K562 (cell line): ENCODE measurements around the gene HPN. TPM values are rescaled to one million over a fixed set of nuclear protein-coding genes. Genes with fewer than 3 reads are reported as not detected.

Experiments used
- ADNP ChIP-seq: fragments of 200-800 bp; sonication (Bioruptor generic); IDR thresholded peaks from 2 replicates; pipeline ENCODE4 v1.6.1; 2016; ENCODE audit warnings: missing genetic modification characterization, missing compliant biosample characterization
- CBX3 ChIP-seq, 2 experiments: IDR thresholded peaks; 1 replicate in 1 of 2; 2 replicates in 1 of 2; pipeline ENCODE4 v1.6.1; 2012; ENCODE audit warnings: inconsistent platforms in 2 of 2, low read length in 2 of 2, borderline replicate concordance in 1 of 2, control low read depth in 1 of 2
- ESRRA ChIP-seq: fragments of 450-650 bp; IDR thresholded peaks from 2 replicates; pipeline ENCODE4 v1.6.1; 2014; ENCODE audit warnings: low read depth, mild to moderate bottlenecking, moderate library complexity, borderline replicate concordance
- HDGF ChIP-seq: fragments of 450-650 bp; IDR thresholded peaks from 2 replicates; pipeline ENCODE4 v1.6.1; 2016
- ILF3 ChIP-seq: fragments of 450-650 bp; IDR thresholded peaks from 2 replicates; pipeline ENCODE4 v1.6.1; 2018; ENCODE audit warnings: antibody characterized with exemption, mild to moderate bottlenecking, moderate library complexity, borderline replicate concordance
- KDM4B ChIP-seq, 2 experiments: fragments of 450-650 bp in 1 of 2; sonication (generic) in 1 of 2; IDR thresholded peaks; 2 replicates each; pipeline ENCODE4 v1.6.1; 2016 to 2017; ENCODE audit warnings: borderline replicate concordance in 2 of 2, antibody characterized with exemption in 1 of 2, low read depth in 1 of 2, mild to moderate bottlenecking in 1 of 2
- LARP7 ChIP-seq: fragments of 450-650 bp; IDR thresholded peaks from 2 replicates; pipeline ENCODE4 v1.6.1; 2016
- POLR3G ChIP-seq: IDR thresholded peaks from 2 replicates; pipeline ENCODE4 v1.6.1; 2011; ENCODE audit not compliant: insufficient read length, insufficient replicate concordance; ENCODE audit errors: extremely low read depth
- POU5F1 ChIP-seq: fragments of 150-350 bp; IDR thresholded peaks from 2 replicates; pipeline ENCODE4 v1.6.1; 2014; ENCODE audit warnings: borderline replicate concordance, low read length, low read depth, mild to moderate bottlenecking; ENCODE audit not compliant: partially characterized antibody
- PRPF4 ChIP-seq: fragments of 200-400 bp; formaldehyde crosslinking; IDR thresholded peaks from one replicate; pipeline ENCODE4 v1.6.1; 2017; ENCODE audit warnings: low read length, low read depth, mild to moderate bottlenecking; ENCODE audit not compliant: insufficient read depth, poor library complexity, severe bottlenecking
- PTRF ChIP-seq: fragments of 450-650 bp; IDR thresholded peaks from 2 replicates; pipeline ENCODE4 v1.6.1; 2016; ENCODE audit warnings: mild to moderate bottlenecking, missing genetic modification characterization, missing compliant biosample characterization
- TCF7 ChIP-seq: sonication (generic); IDR thresholded peaks from 2 replicates; pipeline ENCODE4 v1.6.1; 2016; ENCODE audit warnings: antibody characterized with exemption, borderline replicate concordance
- TEAD4 ChIP-seq, 2 experiments: sonication (generic) in 1 of 2; formaldehyde crosslinking in 1 of 2; IDR thresholded peaks; 2 replicates each; pipeline versions ENCODE4 v1.6.1 to v1.8.0; 2012 to 2022; ENCODE audit warnings: borderline replicate concordance in 1 of 2, inconsistent platforms in 1 of 2, low read length in 1 of 2, mild to moderate bottlenecking in 1 of 2, missing genetic modification reagents in 1 of 2
- ZBTB7A ChIP-seq: IDR thresholded peaks from 2 replicates; pipeline ENCODE4 v1.6.1; 2011; ENCODE audit warnings: low read depth, mild to moderate bottlenecking, low read length, moderate library complexity, borderline replicate concordance; ENCODE audit not compliant: control insufficient read depth
- ZNF133 ChIP-seq: fragments of 250-450 bp; sonication (Bioruptor Pico); IDR thresholded peaks from 2 replicates; pipeline ENCODE4 v1.4.0; 2020; ENCODE audit warnings: mild to moderate bottlenecking
- polyA plus RNA-seq, 8 experiments: library from polyadenylated mRNA; depleted of rRNA in 4 of 8; stranded (reverse) in 5 of 8; unstranded in 3 of 8; fragments of >200 nt; fragmentation: Nextera tagmentation in 2 of 8; fragmentation: Illumina TruSeq in 1 of 8; extraction: Ambion mirVana in 2 of 8; extraction: Trizol in 1 of 8; gene quantifications; 2 replicates each; pipeline versions ENCODE4 v1.2.1 to v1.2.3, GENCODE V29; 2011 to 2014; ENCODE audit warnings: inconsistent platforms in 1 of 8, missing spikeins in 1 of 8
- total RNA-seq, 7 experiments: library from RNA; depleted of rRNA in 6 of 7; stranded (reverse); fragments of >200 nt in 6 of 7; fragmentation: Illumina TruSeq in 2 of 7; extraction: Trizol in 2 of 7; gene quantifications; 2 replicates each; pipeline versions ENCODE4 v1.2.1 to v1.2.3, GENCODE V29; 2011 to 2021; ENCODE audit warnings: low replicate concordance in 1 of 7
- TF ChIP-seq, protein P1 (sequence below): fragments of 450-650 bp; IDR thresholded peaks from 2 replicates; pipeline ENCODE4 v1.6.1; 2017; ENCODE audit warnings: antibody characterized with exemption
- TF ChIP-seq, protein P2 (sequence below), 2 experiments: fragments of 250-450 bp in 1 of 2; fragments of 450-650 bp in 1 of 2; sonication (Bioruptor Pico) in 1 of 2; IDR thresholded peaks; 2 replicates each; pipeline versions ENCODE4 v1.6.1 to v1.8.0; 2016 to 2021; ENCODE audit warnings: mild to moderate bottlenecking in 2 of 2, moderate library complexity in 2 of 2, missing compliant biosample characterization in 1 of 2, missing genetic modification characterization in 1 of 2
- TF ChIP-seq, protein P3 (sequence below): fragments of 250-450 bp; sonication (Bioruptor Pico); IDR thresholded peaks from 2 replicates; pipeline ENCODE4 v1.8.0; 2022; ENCODE audit warnings: moderate library complexity, mild to moderate bottlenecking, inconsistent platforms
- TF ChIP-seq, protein P4 (sequence below): sonication (generic); formaldehyde crosslinking; IDR thresholded peaks from 2 replicates; pipeline ENCODE4 v1.8.0; 2022; ENCODE audit warnings: missing genetic modification reagents, mild to moderate bottlenecking, moderate library complexity, borderline replicate concordance
- TF ChIP-seq, protein P5 (sequence below): fragments of 250-450 bp; sonication (Bioruptor Pico); IDR thresholded peaks from 2 replicates; pipeline ENCODE4 v1.4.0; 2020

HPN gene
- total and polyA plus RNA-seq, 9 of the 15 experiments (the other 6 are each of a cell fraction or from before 2014, with no cell fraction given) = 0.10 to 0.20 TPM; not detected in 7

DNA sequence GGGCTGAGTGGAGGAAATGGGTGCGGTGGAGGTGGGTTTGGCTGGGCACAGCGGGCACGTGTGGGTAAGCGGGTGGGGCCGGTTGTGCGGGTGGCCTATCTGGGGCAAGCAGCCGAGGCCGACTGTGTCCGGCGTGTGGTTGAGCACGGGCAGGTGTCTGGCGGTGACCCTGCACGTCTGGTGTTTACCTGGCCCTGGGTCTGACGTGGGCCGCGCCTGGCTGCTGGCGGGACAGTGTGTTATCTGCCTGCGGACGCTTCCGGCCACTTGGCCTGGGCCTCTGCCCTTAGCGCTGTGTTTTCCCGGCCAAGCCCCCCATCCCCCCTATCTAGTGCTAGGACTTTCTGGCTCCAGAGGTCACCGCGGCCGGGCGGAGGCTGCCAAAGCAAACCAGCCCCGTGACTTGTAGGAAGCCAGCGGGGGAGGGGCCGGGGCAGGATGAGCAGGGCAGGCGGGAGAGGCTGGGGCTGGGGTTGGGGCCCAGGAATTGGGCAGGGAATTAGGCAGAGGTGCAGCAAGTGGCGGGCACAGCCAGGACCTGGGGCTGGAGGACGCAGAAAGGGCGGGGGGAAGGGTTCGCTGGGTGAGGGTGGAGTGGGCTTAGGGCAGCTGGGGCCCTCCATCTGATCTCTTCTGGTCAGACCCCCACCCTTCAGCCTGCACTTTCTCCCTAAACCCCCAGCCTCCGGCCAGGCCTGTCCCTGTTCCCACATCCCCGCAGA, 534 bp upstream of the HPN start (continued):
- TF ChIP-seq, protein P1, sequence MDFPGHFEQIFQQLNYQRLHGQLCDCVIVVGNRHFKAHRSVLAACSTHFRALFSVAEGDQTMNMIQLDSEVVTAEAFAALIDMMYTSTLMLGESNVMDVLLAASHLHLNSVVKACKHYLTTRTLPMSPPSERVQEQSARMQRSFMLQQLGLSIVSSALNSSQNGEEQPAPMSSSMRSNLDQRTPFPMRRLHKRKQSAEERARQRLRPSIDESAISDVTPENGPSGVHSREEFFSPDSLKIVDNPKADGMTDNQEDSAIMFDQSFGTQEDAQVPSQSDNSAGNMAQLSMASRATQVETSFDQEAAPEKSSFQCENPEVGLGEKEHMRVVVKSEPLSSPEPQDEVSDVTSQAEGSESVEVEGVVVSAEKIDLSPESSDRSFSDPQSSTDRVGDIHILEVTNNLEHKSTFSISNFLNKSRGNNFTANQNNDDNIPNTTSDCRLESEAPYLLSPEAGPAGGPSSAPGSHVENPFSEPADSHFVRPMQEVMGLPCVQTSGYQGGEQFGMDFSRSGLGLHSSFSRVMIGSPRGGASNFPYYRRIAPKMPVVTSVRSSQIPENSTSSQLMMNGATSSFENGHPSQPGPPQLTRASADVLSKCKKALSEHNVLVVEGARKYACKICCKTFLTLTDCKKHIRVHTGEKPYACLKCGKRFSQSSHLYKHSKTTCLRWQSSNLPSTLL = no peak
- TF ChIP-seq PTRF = no peak
- TF ChIP-seq ILF3 = no peak
- TF ChIP-seq POU5F1 = no peak
- no peak for TF ChIP-seq TCF7
- TF ChIP-seq ESRRA = peak; percentile 97
- TF ChIP-seq TEAD4 (IDR thresholded peaks at IDR 0.05; ENCODE audit: low read length) = peak; percentile 58; the same call in 1 of the 2 replicates
- TF ChIP-seq TEAD4 (CRISPR knock-in tag; IDR thresholded peaks at IDR 0.05; ENCODE audit: borderline replicate concordance) = no peak
- no peak for TF ChIP-seq LARP7
- TF ChIP-seq, protein P2, sequence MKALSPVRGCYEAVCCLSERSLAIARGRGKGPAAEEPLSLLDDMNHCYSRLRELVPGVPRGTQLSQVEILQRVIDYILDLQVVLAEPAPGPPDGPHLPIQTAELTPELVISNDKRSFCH (CRISPR knock-in tag; IDR thresholded peaks at IDR 0.05) = no peak
- TF ChIP-seq, protein P2 (tag; IDR thresholded peaks at IDR 0.05) = peak; percentile 90
- TF ChIP-seq HDGF = no peak; the same call in 1 of the 2 replicates
- TF ChIP-seq ADNP = no peak
- TF ChIP-seq, protein P3, sequence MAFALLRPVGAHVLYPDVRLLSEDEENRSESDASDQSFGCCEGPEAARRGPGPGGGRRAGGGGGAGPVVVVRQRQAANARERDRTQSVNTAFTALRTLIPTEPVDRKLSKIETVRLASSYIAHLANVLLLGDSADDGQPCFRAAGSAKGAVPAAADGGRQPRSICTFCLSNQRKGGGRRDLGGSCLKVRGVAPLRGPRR (CRISPR knock-in tag) = no peak
- TF ChIP-seq PRPF4 = no peak
- peak; percentile 96 for TF ChIP-seq ZBTB7A
- TF ChIP-seq POLR3G = no peak
- TF ChIP-seq CBX3 (IDR thresholded peaks at IDR 0.05; ENCODE audit: borderline replicate concordance in 1 of 2, low read length in 2 of 2) = peak in 1 of 2 experiments; percentile 49; a peak in 1 of 3 replicates
- no peak for TF ChIP-seq KDM4B (IDR thresholded peaks at IDR 0.05; ENCODE audit: borderline replicate concordance in 2 of 2, low read depth in 1 of 2)
- no peak for TF ChIP-seq ZNF133 (CRISPR knock-in tag)
- TF ChIP-seq, protein P4, sequence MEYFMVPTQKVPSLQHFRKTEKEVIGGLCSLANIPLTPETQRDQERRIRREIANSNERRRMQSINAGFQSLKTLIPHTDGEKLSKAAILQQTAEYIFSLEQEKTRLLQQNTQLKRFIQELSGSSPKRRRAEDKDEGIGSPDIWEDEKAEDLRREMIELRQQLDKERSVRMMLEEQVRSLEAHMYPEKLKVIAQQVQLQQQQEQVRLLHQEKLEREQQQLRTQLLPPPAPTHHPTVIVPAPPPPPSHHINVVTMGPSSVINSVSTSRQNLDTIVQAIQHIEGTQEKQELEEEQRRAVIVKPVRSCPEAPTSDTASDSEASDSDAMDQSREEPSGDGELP = peak; percentile 84
- TF ChIP-seq, protein P5, sequence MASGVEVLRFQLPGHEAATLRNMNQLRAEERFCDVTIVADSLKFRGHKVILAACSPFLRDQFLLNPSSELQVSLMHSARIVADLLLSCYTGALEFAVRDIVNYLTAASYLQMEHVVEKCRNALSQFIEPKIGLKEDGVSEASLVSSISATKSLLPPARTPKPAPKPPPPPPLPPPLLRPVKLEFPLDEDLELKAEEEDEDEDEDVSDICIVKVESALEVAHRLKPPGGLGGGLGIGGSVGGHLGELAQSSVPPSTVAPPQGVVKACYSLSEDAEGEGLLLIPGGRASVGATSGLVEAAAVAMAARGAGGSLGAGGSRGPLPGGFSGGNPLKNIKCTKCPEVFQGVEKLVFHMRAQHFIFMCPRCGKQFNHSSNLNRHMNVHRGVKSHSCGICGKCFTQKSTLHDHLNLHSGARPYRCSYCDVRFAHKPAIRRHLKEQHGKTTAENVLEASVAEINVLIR = 0 out of 2 replicates have a peak, but pooled peaks have one; percentile 37
